Panc1 (cell line): Measurements from ENCODE around the gene SLIT3. TPM values are rescaled to one million over a fixed set of nuclear protein-coding genes. Genes with fewer than 3 reads are reported as not detected.

Experiments used
- ATAC-seq: fragments of 200-7000 bp; cut with Tn5 transposase; 2 replicates; pipeline ENCODE4 v1.9.1; 2020; ENCODE audit warnings: mild to moderate bottlenecking, moderate library complexity
- BruUV-seq: library from RNA; stranded (reverse); fragments of 400-500 nt; replicated peaks from 2 replicates; lab custom pipeline; 2021; lab: Mats Ljungman, UMichigan
- CTCF ChIA-PET: fragments of 300-600 bp; sonication (Branson Sonifier 250); formaldehyde crosslinking; loops from one replicate; lab custom pipeline; 2022; ENCODE audit warnings: antibody characterized with exemption; lab: Charles Lee
- POLR2A ChIA-PET: fragments of 300-600 bp; sonication (Branson Sonifier 250); formaldehyde crosslinking; loops from one replicate; lab custom pipeline; 2022; ENCODE audit warnings: antibody characterized with exemption; lab: Charles Lee
- DNase-seq: peaks from one replicate; pipeline ENCODE4 v3.0.0-alpha.2; 2010; ENCODE audit warnings: low read depth, low spot score
- H3K27ac ChIP-seq: 2 replicates; pipeline ENCODE4 v1.5.1; 2011; ENCODE audit warnings: mild to moderate bottlenecking, low read length, inconsistent platforms
- H3K27me3 ChIP-seq: fragments of 200-500 bp; sonication (Bioruptor generic); 2 replicates; pipeline ENCODE4 v1.6.0; 2014; ENCODE audit warnings: low read length, inconsistent platforms; ENCODE audit not compliant: control insufficient read depth, insufficient read depth
- H3K36me3 ChIP-seq: fragments of 200-500 bp; sonication (Bioruptor generic); 2 replicates; pipeline ENCODE4 v1.5.1; 2014; ENCODE audit warnings: inconsistent platforms, mild to moderate bottlenecking, low read length, moderate library complexity; ENCODE audit not compliant: control insufficient read depth, insufficient read depth
- H3K4me1 ChIP-seq: 2 replicates; pipeline ENCODE4 v1.5.1; 2011; ENCODE audit warnings: inconsistent platforms, mild to moderate bottlenecking, low read length, moderate library complexity; ENCODE audit not compliant: control insufficient read depth, insufficient read depth
- H3K4me3 ChIP-seq, 2 experiments: 2 replicates each; pipeline ENCODE4 v1.5.1; 2011 to 2012; ENCODE audit warnings: low read depth in 2 of 2, low read length in 2 of 2, mild to moderate bottlenecking in 2 of 2, inconsistent platforms in 1 of 2, moderate library complexity in 1 of 2
- H3K9me3 ChIP-seq: fragments of 200-500 bp; sonication (Bioruptor generic); 2 replicates; pipeline ENCODE4 v1.5.1; 2014; ENCODE audit warnings: low read depth, mild to moderate bottlenecking, inconsistent platforms, low read length, moderate library complexity; ENCODE audit not compliant: control insufficient read depth, insufficient read depth
- POLR2AphosphoS5 ChIP-seq: IDR thresholded peaks from 2 replicates; pipeline ENCODE4 v1.6.1; 2012; ENCODE audit warnings: mild to moderate bottlenecking, low read depth, low read length, moderate library complexity
- SIN3A ChIP-seq: IDR thresholded peaks from 2 replicates; pipeline ENCODE4 v1.6.1; 2012; ENCODE audit warnings: low read depth, mild to moderate bottlenecking, low read length, moderate library complexity, borderline replicate concordance; ENCODE audit not compliant: insufficient read depth
- TCF7L2 ChIP-seq: IDR thresholded peaks from 2 replicates; pipeline ENCODE4 v1.6.1; 2011; ENCODE audit warnings: mild to moderate bottlenecking, low read depth, low read length, inconsistent platforms
- in situ Hi-C: cut with HindIII; loops from 2 replicates; pipeline ENCODE4 v1.10.0; 2016; ENCODE audit warnings: low sequenced_read_pairs, low pct_unique_long_range_greater_than_20kb
- intact Hi-C: fragments of 100-400 bp; cut with micrococcal nuclease; formaldehyde crosslinking; loops from one replicate; pipeline ENCODE4 v1.10.0; 2022; ENCODE audit not compliant: unreplicated experiment
- total RNA-seq: library from RNA; stranded (reverse); gene quantifications from one replicate; pipeline ENCODE4 v1.2.1, GENCODE V29; 2021; ENCODE audit not compliant: unreplicated experiment
- TF ChIP-seq, protein P1 (sequence below), 2 experiments: IDR thresholded peaks; 2 replicates each; pipeline ENCODE4 v1.6.1; 2011 to 2012; ENCODE audit warnings: low read depth in 2 of 2, control low read depth in 1 of 2, low read length in 1 of 2, mild to moderate bottlenecking in 1 of 2, moderate library complexity in 1 of 2; ENCODE audit not compliant: insufficient read depth in 1 of 2
- TF ChIP-seq, protein P2 (sequence below): fragments of 450-650 bp; IDR thresholded peaks from 2 replicates; pipeline ENCODE4 v1.5.1; 2017; ENCODE audit warnings: mild to moderate bottlenecking

Gene SLIT3
- total RNA-seq, 1 experiment from 2014 or later = 26.4 TPM

DNA sequence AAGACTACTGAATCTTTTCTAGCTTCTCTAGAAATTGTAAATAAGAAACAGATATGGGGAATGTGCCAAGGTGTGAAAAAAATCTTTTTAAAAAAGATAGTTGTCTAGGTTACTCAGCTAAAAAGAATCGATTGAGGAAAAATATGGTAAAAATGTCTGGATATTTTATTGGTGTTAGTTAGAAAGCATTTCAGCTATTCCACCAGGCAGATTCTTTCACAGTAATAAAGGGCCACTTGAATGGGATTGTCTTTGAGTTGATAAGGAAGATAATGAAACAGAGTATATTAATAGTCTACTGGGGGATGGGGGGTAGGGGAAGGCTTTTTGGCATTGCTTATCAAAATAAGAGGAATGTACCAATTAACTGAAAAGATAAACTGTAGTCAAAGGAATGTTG is 51.9 kb downstream of the SLIT3 start:
- in situ Hi-C loops = no loop called here
- POLR2A ChIA-PET = no interaction called here
- BruUV-seq = no TSS peak
- Histone ChIP-seq H3K27ac (no peak overlapping the region), H3K27me3 (no peaks in the 10 kb centered on the region), H3K4me3 (no peak overlapping the region), H3K4me1 (no peaks in the 10 kb centered on the region), H3K36me3 (no peaks in the 10 kb centered on the region), H3K9me3 (no peaks in the 10 kb centered on the region)
- DNase-seq = no peak
- ATAC-seq = no peak
- TF ChIP-seq, protein P1, sequence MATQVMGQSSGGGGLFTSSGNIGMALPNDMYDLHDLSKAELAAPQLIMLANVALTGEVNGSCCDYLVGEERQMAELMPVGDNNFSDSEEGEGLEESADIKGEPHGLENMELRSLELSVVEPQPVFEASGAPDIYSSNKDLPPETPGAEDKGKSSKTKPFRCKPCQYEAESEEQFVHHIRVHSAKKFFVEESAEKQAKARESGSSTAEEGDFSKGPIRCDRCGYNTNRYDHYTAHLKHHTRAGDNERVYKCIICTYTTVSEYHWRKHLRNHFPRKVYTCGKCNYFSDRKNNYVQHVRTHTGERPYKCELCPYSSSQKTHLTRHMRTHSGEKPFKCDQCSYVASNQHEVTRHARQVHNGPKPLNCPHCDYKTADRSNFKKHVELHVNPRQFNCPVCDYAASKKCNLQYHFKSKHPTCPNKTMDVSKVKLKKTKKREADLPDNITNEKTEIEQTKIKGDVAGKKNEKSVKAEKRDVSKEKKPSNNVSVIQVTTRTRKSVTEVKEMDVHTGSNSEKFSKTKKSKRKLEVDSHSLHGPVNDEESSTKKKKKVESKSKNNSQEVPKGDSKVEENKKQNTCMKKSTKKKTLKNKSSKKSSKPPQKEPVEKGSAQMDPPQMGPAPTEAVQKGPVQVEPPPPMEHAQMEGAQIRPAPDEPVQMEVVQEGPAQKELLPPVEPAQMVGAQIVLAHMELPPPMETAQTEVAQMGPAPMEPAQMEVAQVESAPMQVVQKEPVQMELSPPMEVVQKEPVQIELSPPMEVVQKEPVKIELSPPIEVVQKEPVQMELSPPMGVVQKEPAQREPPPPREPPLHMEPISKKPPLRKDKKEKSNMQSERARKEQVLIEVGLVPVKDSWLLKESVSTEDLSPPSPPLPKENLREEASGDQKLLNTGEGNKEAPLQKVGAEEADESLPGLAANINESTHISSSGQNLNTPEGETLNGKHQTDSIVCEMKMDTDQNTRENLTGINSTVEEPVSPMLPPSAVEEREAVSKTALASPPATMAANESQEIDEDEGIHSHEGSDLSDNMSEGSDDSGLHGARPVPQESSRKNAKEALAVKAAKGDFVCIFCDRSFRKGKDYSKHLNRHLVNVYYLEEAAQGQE (IDR thresholded peaks at IDR 0.05; ENCODE audit: insufficient read depth in 1 of 2, low read depth in 2 of 2, low read length in 1 of 2) = no peak
- TF ChIP-seq SIN3A = no peak
- TF ChIP-seq POLR2AphosphoS5 = no peak
- TF ChIP-seq TCF7L2 = no peak
- TF ChIP-seq, protein P2, sequence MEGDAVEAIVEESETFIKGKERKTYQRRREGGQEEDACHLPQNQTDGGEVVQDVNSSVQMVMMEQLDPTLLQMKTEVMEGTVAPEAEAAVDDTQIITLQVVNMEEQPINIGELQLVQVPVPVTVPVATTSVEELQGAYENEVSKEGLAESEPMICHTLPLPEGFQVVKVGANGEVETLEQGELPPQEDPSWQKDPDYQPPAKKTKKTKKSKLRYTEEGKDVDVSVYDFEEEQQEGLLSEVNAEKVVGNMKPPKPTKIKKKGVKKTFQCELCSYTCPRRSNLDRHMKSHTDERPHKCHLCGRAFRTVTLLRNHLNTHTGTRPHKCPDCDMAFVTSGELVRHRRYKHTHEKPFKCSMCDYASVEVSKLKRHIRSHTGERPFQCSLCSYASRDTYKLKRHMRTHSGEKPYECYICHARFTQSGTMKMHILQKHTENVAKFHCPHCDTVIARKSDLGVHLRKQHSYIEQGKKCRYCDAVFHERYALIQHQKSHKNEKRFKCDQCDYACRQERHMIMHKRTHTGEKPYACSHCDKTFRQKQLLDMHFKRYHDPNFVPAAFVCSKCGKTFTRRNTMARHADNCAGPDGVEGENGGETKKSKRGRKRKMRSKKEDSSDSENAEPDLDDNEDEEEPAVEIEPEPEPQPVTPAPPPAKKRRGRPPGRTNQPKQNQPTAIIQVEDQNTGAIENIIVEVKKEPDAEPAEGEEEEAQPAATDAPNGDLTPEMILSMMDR = no peak
- CTCF ChIA-PET = interaction anchor here (0.6 kb wide), 1 partner anchor 8 kb away, joined by 7 read pairs; no protein-coding TSS in a partner anchor
- intact Hi-C loops = no loop called here

GRCh38 chr5:169248550-169248949 is 52.4 kb downstream of the SLIT3 start:
- Histone ChIP-seq H3K27ac (no peak overlapping the region), H3K27me3 (no peaks in the 10 kb centered on the region), H3K9me3 (no peaks in the 10 kb centered on the region), H3K4me3 (no peak overlapping the region), H3K4me1 (no peaks in the 10 kb centered on the region), H3K36me3 (no peaks in the 10 kb centered on the region)
- in situ Hi-C loops (no loop called here), intact Hi-C loops (no loop called here)
- ATAC-seq (no peak), DNase-seq (no peak)
- ChIA-PET POLR2A (no interaction called here), CTCF (interaction anchor here (0.6 kb wide), 1 partner anchor 9 kb away, joined by 7 read pairs; no protein-coding TSS in a partner anchor)
- TF ChIP-seq, protein P1 (IDR thresholded peaks at IDR 0.05; ENCODE audit: insufficient read depth in 1 of 2, low read depth in 2 of 2, low read length in 1 of 2) = no peak
- TF ChIP-seq TCF7L2 = no peak
- no TSS peak for BruUV-seq
